ENCODE measurements around the gene APOB.

- TF ChIP-seq CTCF (IDR thresholded peaks at IDR 0.05; ENCODE audit: low read depth, low read length, poor library complexity, severe bottlenecking) = no peak
- TF ChIP-seq EZH2phosphoT487 (IDR thresholded peaks at IDR 0.05; ENCODE audit: borderline replicate concordance, low read length) = no peak
These were observed 17.2 kb downstream of the APOB start for GRCh38 chr2:21026479-21027282.

Measured in DOHH2 (cell line).